NCI-H446 (cell line): ENCODE data around the gene PAPSS2.
"Not testable (repeated sequence)": the region's sequence is repeated elsewhere in the genome, so short reads cannot be mapped to it uniquely, and the experiment has no call there.

Experiments
- DNase-seq, 2 experiments: peaks; one replicate each; lab custom pipeline; 2025; lab: John Stamatoyannopoulos, UW

The PAPSS2 gene

GRCh38 chr10:87642988-87643387, 16.7 kb upstream of the PAPSS2 start:
- no peak for DNase-seq

- no peak for DNase-seq
These were observed 15.8 kb upstream of the PAPSS2 start for GRCh38 chr10:87643920-87644319.

DNA sequence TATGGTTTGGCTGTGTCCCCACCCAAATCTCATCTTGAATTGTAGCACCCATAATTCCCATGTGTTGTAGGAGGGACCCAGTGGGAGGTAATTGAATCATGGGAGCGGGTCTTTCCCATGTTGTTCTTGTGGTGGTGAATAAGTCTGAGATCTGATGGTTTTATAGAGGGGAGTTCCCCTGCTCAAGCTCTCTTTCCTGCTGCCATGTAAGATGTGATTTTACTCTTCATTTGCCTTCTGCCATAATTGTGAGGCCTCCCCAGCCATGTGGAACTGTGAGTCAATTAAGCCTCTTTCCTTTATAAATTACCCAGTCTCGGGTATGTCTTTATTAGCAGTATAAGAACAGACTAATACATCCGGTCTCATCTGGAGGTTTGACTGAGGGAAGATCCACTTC, 15.2 kb upstream of the PAPSS2 start:
- not testable (repeated sequence) for DNase-seq

DNA sequence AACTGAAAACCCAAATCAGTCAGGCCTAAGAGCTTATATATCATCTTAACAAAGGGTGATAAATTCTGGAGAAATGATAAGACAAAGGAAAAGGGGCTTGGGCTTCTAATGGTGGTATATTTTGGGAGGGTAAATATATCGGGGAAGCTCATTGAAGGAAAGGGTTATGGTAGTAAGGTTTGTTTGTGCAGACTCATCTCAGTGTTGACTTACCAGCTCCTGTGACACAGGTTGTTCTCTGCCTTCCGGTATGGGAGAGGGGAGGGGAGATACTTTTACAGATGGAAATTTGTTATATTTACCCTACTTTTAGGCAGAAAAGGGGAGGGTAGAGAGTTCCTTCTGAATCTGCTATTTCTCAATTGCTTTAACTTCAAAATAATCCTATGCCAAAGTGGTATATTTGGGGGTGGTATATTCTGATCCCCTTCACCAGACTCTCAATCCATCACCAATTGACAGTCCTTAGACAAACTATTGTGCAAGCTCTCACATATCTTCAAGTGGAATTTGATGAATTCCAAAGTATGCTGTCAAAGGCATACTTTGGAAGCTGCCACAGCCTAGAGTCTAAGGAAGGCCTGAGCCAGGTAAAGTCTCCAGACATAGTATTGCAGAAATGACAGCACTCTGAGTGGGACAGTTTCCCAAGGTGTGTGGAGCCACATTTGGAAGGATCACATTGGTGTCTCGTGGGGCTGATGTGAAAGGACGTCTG, 13.3 kb upstream of the PAPSS2 start:
- DNase-seq, result no peak

GRCh38 chr10:87646935-87647334, 12.7 kb upstream of the PAPSS2 start:
- no peak for DNase-seq

DNA sequence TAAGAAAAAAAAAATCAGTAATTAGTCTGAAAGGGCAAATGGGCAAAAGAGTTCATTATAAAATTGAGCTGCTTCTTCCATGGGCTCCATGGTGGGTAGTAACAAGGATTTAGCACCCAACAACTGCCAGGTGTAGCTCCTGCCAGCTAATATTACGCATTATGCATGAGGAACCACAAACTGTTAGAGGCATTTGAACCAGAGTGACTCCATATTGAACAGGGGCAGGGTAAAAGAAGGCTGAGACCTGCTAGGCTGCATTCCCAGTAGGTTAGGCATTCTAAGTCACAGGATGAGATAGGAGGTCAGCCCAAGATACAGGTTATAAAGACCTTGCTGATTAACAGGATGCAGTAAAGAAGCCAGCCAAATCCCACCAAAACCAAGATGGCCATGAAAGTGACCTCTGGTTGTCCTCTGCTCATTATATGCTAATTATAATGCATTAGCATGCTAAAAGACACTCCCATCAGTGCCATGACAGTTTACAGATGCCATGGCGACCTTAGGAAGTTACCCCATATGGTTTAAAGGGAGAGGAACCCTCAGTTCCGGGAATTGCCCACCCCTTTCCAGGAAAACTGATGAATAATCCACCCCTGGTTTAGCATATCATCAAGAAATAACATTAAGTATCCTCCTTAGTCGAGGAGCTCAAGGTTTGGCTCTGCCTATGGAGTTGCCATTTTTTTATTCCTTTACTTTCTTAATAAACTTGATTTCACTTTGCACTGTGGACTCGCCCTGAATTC, 8.7 kb upstream of the PAPSS2 start:
- DNase-seq, result no peak

DNA sequence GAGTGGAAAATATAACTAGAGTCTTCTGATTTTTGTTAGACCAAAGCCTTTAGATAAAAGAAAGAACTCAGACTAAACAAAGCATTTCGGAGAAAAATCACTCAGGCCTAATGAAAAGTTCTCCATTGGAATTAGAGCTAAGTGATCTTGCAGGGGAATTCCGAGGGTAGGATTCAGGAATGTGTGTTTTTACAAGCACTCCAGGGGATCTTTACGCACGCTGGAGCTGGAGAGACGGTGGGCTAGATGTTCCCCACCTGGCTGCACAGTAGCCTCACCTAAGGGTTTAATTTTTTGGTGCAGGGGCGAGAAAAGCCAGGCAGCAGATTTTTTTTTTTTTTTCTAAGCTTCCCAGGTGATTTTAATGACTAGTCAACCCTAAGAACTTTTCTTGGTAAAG, 7.9 kb upstream of the PAPSS2 start:
- DNase-seq, result no peak

GRCh38 chr10:87652261-87652660, 7.4 kb upstream of the PAPSS2 start:
- no peak for DNase-seq

GRCh38 chr10:87654212-87654611, 5.5 kb upstream of the PAPSS2 start:
- no peak for DNase-seq

DNA sequence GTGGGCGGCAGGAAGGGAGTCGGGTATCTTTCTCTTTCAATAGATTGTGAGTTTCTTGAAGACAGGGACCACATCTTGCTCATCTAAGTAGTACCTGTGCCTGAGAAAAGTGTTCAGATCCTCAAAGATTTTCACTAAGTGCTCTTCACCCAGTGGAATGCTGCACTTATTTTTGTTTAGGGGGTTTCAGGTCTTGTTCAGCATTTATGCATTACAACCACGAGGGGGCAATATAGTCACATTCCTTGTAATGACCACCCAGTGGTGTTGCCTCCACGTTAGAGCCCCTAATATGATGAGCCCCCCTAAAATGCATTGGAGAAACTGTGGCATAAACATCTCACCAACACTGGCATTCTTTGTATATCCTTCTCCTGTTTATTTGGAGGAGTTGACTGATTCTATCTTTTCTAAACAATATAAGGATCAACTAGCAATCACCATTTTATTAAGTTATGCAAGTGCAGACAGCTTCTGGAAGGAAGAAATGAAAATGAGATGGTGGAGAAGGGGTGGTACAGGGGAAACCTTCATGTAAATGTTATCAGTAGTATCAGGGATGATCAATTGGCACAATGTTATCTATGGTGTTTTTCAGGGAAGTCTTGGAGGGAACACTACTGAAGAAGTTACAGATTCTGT, 3.1 kb upstream of the PAPSS2 start:
- DNase-seq, result peak in 1 of 2 experiments; percentile 30

GRCh38 chr10:87657371-87657770, 2.3 kb upstream of the PAPSS2 start:
- no peak for DNase-seq

DNA sequence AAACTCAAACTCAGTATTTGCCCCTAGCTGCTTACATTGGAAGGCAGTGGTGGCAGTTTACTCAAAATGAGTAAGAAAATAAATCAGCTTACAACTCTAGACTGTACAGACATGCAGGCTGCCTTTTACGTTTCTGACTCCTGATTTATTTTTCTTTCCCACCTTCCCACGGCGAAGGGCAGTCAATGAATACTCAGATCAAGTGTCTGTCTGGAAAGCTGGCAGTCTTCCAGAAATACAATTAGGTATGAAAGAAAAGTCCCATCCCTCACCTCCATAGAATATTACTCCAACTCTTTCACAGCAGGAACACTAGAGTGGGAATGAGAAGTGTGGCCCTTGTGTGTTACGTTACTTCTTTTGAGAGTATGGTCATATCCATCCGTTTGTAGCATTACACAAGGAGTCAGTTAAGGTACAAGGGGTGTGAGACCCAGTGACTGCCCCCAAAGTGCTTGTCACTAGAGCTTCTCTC, 1.3 kb upstream of the PAPSS2 start:
- no peak for DNase-seq

GRCh38 chr10:87658858-87659555, 671 bp upstream of the PAPSS2 start:
- no peak for DNase-seq

DNA sequence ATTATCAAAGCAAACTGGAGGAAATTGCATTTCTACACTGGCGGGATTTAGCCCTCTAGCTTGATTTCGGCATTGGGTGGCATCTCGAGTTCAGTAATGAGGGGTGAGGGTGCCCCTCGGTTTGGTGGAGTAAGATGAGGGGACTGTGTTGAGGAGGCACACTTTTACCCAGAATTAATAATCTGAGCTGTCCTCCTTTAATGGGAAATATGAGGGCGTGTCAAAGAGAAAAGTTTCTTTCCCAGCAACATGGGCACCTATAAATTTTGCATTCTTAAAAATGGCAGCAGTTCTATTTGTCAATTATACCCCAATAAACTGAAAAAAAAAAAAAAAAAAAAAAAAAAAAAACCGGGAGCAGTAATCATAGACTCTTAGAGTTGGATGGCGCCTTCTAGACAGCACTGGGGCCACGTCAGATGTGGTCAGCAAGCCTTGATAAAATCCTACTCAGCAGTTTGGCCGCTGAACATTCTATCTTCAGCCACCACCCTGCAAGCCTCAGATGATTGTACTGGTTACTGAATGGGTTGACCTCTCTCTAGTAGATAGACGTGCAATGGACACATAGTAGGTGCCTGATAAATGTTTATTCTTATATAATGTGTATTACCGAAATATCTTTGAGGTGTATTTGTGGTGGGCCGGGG, 931 bp downstream of the PAPSS2 start:
- no peak for DNase-seq

DNA sequence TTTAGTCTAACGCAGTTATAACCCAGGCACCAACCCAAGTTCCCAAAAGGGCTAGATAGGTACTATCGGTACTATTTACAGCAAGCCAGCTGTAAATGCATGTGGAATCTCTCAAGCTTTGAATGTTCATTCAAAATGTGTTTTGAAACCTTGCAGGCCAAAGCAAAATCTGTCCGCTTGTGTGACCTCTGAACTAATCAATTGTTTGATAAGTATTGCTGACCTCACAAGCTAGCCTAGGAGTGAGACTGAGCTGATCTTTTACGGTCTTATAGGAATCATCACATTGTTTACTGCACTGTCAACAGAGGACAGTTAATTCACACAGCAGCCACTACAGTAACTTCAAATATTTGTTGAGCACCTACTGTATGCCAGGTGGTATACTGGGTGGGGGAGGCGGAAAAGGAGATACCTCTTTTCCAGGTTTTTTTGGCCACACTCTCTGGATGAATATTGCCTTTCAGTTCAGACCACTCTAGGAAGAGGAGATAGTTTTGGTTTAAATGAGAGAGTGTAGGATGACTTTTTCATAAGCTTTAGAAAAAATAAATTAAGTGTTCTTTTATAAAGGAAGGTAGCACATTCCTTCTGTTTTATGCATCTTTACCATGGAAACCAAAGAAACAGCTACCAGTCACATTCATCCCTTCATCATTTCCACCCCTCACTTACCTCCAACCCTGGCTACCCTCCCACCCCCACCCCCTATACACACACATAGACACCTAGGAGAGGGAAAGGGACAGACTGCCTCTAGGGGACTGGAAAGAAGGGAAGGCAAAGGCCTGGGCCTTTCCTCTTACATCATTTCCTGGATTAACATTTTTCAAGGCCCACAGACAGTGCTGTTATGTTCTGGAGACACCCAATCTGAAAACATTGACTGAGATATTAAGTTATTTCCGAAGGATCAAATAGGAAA, 2.4 kb downstream of the PAPSS2 start:
- DNase-seq, result no peak

DNA sequence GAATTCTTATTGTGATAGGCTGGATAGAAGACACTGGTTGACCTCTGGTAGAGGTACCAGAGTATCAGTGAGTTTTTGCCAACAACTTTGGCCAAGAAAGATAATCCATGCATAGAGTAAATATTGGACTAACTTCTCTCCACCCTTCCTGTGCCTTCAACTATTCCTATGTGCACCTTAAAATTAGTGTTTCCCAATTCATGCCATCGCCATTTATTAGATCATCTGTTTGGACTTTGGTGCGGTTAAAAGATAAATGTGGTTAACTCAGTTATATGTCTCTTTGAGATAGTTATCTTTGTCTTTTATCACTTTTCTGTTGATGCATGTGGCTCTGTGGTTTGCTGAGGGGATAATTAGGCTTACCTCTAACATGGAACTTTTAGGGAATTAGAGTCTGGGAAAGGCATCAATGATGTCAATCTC, 4.6 kb downstream of the PAPSS2 start:
- DNase-seq, result no peak

GRCh38 chr10:87667493-87667892, 7.8 kb downstream of the PAPSS2 start:
- no peak for DNase-seq

GRCh38 chr10:87668324-87669074, 8.8 kb downstream of the PAPSS2 start:
- DNase-seq, result no peak

GRCh38 chr10:87669752-87670151, 10.1 kb downstream of the PAPSS2 start:
- no peak for DNase-seq

- no peak for DNase-seq
These were observed 10.9 kb downstream of the PAPSS2 start for GRCh38 chr10:87670586-87670985.
